DND-41 (cell line): ENCODE results near the gene GPR161.

Experiments used
- EZH2 ChIP-seq: IDR thresholded peaks from 3 replicates; pipeline ENCODE4 v1.6.1; 2012; ENCODE audit warnings: borderline replicate concordance, low read depth, mild to moderate bottlenecking, moderate library complexity, low read length, inconsistent platforms; ENCODE audit not compliant: severe bottlenecking
- TF ChIP-seq, protein P1 (sequence below): IDR thresholded peaks from 2 replicates; pipeline ENCODE4 v1.5.1; 2012; ENCODE audit warnings: borderline replicate concordance, low read length, moderate library complexity, mild to moderate bottlenecking; ENCODE audit not compliant: poor library complexity, severe bottlenecking; ENCODE audit errors: extremely low read depth

DNA sequence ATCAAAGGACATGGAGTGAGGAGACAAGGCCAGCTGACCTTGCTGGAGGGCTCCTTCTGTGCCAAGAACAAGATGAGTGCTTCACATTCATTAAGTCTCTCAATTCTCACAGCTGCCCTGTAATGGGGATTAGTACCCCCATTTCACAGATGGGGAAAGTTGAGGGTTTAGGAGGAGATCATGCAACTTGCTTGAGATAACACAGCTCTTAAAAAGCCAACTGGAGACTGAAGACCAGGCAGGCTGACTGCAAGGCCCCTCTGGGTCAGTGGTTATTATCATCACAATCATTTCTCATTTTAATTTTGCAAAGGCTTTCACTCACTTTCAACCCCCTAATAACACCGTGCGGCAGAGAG, 46.8 kb downstream of the GPR161 start:
- TF ChIP-seq EZH2, result no peak
- TF ChIP-seq, protein P1, sequence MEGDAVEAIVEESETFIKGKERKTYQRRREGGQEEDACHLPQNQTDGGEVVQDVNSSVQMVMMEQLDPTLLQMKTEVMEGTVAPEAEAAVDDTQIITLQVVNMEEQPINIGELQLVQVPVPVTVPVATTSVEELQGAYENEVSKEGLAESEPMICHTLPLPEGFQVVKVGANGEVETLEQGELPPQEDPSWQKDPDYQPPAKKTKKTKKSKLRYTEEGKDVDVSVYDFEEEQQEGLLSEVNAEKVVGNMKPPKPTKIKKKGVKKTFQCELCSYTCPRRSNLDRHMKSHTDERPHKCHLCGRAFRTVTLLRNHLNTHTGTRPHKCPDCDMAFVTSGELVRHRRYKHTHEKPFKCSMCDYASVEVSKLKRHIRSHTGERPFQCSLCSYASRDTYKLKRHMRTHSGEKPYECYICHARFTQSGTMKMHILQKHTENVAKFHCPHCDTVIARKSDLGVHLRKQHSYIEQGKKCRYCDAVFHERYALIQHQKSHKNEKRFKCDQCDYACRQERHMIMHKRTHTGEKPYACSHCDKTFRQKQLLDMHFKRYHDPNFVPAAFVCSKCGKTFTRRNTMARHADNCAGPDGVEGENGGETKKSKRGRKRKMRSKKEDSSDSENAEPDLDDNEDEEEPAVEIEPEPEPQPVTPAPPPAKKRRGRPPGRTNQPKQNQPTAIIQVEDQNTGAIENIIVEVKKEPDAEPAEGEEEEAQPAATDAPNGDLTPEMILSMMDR, result no peak
